Fibroblast of the conjunctiva (primary cell): ENCODE results near the gene HAPSTR1.
A peak's percentile ranks its signal among the peaks of the same experiment; 100 is the strongest.

Experiments
- DNase-seq: peaks from one replicate; pipeline ENCODE4 v3.0.0-alpha.2; 2010; ENCODE audit warnings: low read depth

Gene HAPSTR1

DNA sequence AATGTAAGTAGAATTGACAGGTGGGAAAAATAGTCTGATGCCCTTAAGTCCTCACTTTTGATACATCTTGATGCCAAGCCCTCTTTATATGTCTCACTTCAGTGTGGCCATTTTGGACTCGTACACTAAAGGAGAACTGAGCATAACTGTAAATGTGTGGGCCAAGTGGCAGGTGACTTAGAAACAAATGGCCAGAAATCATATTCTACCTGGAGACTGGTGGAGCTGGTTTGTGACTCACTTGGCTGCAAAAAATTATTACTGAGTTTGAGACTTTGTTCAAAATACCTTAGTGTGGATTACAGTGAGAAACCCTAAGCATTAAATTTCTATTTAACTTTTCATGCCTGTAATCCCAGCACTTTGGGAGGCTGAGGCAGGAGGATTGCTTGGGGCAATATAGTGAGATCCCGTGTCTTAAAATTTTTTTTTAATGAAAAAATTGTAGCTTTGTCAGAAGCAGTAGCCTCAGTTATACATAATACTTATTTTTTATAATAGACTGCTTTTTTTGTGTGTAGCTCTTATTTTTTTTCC, 5.0 kb downstream of the HAPSTR1 start:
- no peak for DNase-seq

DNA sequence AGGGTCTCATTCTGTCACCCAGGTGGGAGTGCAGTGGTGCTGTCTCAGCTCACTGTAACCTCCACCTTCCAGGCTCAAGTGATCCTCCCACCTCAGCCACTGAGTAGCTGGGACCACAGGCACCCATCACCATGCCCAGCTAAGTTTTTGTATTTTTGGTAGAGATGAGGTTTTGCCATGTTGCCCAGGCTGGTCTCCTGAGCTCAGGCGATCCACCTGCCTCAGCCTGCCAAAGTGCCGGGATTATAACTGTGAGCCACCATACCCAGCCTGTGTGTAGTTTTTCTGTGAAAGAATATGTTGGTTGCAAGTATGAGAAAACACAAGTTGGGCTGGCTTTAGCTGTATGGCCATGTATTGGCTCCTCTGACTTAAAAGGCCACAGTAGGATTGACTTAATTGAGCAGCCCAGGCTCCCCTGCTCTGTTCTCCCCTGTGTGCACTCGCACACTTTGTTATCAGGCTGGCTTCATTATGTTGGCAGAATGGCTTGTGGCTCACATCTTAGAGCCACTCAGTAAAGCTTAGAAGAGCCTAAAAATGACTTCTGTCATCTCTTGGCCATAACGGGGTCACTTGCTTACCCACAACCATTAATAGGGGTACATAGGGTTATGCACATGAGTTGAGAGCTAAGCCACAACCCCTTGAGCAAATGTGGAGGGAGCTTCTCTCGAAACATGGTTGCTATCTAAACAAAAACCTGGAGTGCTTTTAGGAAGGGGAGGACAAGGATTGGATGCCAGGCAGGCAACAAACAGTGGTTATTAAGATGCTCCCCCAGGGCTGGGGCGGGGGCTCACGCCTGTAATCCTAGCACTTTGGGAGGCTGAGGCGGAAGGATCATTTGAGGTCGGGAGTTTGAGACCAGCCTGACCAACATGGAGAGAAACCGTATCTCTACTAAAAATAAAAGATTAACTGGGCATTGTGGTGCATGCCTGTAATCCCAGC, 6.1 kb downstream of the HAPSTR1 start:
- no peak for DNase-seq

DNA sequence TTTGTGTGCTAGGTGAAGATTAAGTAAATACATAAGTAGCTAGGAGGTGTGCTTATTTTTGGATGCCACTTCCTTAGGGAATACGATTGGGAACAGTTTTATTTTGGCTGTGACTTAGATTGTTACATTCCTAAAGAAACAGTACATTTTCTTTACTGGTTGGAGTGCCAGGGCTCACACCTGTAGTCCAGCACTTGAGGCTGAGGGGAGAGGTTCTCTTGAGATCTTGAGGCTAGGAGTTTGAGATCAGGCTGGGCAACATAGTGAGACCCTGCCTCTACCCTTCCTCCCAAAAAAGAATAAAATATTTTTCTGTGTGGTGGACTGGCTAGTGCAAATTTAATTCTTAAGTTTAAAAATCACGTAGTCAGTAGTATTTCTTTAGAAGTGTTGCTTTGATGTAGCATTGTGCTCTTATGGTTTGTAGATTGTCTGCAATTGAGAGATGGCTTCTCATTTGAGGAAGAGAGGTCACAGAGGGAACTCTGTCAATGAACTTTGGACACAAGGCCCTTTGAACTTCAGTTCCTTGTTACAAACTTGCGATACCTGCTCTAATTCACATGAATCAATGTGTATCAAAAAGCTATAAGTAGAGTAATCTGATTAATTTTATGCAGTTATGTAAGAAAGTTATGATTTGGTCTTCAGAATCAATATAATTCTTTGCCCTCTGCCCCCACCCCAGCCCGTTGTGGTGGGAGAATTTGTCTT, 7.1 kb downstream of the HAPSTR1 start:
- DNase-seq: no peak

- DNase-seq: no peak
These were observed 7.7 kb downstream of the HAPSTR1 start for GRCh38 chr16:9099131-9099625.

GRCh38 chr16:9102379-9102778, 10.9 kb downstream of the HAPSTR1 start:
- DNase-seq: peak; percentile 57

GRCh38 chr16:9102943-9103342, 11.5 kb downstream of the HAPSTR1 start:
- DNase-seq: no peak

DNA sequence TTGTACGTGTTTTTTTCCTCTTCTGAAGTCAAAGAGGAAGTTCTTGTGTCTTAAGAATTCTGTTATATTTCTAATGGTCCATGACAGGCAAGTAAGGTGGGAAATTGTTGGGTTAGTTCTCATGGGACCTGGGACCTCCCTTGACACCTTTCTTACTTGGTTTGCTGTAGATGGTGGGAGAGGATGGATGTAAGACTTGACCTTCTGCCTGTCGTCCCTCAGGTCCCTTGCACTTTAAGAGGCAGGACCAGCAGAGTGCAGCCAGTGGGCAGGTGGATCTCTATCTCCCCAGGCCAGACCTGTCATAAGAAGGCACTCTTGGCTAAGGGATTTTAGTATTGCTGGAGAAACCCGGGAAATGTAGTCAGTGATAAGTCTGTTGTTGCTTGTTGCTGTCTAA, 12.1 kb downstream of the HAPSTR1 start:
- no peak for DNase-seq

DNA sequence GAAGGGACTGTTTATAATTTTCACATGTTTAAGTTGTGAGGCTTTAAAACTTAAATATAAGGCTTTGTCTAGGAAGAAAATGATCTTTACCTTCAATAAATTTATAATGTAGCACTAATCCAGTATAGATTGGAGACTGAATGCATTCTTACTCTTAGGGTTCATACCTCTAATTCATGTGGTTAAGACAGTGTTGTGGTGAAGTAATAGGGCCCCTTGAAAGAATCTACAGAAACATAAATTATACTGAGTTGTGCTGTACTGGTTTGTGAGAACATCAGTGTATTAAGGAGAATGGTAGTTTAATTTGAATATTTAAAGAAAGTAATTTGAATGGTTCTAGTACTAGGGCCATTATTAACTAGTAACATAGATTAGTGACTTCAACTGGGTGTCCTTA, 13.7 kb downstream of the HAPSTR1 start:
- DNase-seq: no peak

- no peak for DNase-seq
These were observed 15.9 kb downstream of the HAPSTR1 start for GRCh38 chr16:9107025-9107970.

DNA sequence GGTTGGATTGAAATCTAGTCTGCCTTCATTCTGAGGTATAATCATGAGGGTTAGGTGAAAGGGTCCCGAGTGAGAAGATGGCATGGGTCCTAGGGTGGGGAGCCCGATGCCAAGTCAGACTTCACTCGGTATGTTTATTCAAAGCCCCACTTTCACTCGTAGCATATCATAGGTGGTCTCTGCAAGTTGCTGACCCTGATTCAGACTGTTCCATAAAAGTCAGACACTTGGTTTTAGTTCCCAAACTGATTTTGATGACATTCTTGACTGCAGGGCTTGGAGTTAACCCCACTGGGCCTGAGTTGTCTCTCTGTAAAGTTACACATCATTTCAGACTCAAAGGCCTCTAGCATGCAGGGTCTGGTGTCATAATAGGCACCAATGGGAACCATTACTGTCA, 17.8 kb downstream of the HAPSTR1 start:
- DNase-seq: no peak

DNA sequence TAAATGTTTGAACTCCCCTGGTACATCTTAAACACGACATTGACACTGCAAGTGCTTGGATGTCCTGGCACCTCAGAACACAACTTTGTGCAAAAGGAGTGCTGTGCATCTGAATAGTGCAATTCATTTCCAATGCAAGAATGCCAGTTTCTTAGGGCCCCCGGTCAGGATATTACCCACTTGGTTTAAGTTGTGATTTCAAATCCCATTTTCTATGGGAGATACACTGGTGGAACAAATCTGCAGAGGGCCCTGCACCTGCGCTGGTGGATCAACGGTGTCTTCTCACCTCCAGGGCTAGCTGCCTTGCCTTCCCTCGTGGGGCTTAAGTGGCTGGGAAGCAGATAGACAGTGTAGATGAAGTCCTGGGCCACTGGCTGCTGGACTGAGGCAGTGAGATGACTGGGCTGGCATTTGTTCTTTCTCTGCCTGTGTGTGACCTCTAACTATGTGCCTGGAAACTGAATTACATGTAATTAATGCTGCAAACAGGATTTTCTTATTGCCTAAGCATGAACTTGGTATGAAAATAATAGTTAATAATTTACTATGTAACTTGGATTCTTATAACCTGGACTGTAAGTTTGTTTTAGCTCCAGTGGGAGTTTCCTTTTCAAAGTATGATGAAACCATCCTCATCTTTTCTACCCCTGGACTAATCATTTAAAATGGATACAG, 20.9 kb downstream of the HAPSTR1 start:
- DNase-seq: no peak

DNA sequence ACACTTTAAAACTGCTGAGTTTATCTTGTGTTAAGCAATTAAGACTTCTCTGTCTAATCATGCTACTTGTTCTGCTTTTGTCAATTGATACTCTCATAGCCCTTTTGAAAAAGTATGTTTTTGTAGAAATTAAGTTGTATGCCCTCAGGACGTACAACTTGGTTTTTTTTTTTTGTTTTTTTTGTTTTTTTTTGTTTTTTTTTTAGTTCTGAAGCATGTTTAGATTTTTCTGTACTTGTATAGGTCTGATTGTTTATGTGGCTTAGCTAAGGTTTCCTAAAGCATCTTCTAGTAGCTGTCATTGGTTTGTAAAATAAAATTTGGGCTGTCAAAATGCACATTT, 21.4 kb downstream of the HAPSTR1 start:
- DNase-seq: no peak

GRCh38 chr16:9113707-9114106, 22.3 kb downstream of the HAPSTR1 start:
- no peak for DNase-seq

GRCh38 chr16:9114112-9114511, 22.7 kb downstream of the HAPSTR1 start:
- DNase-seq: no peak

DNA sequence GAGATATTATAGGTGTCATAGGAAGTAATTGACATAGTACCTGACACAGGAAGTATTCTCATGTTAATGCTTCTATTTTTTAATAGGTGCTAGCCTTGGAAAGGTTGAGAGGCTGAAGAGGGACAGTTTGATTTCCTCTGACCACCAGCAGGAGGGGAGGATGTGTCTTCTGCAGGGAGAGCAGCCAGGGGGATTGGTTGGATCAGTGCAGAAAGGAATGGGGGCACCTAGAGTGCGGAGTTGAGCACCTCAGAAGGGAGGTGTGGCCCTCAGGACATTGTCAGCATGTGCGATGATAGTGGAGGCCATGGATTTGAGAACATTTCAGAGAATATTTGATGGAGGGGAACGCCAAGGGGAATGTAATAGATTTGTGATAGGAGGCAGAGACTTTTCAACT, 23.4 kb downstream of the HAPSTR1 start:
- DNase-seq: no peak

DNA sequence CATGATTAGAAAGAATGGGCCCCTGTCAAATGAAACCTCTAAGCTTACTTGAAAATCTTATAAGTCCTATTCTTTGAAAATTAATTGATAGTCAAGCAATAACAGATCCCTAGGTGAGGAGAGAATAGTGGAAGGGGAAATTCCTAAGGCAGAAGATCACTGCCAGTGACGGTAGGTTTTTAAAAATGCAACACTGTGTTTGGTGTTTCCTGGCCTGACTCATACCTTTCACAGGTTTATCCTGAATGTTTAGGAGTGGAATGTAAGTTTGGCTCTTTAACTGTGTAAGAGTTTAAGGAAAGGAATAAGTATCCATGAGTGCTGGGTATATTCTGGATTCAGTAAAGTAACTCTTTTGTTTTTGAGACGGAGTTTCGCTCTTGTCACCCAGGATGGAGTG, 23.8 kb downstream of the HAPSTR1 start:
- no peak for DNase-seq

- DNase-seq: no peak
These were observed 24.7 kb downstream of the HAPSTR1 start for GRCh38 chr16:9116141-9116540.

- no peak for DNase-seq
These were observed 26.7 kb downstream of the HAPSTR1 start for GRCh38 chr16:9118170-9118569.

DNA sequence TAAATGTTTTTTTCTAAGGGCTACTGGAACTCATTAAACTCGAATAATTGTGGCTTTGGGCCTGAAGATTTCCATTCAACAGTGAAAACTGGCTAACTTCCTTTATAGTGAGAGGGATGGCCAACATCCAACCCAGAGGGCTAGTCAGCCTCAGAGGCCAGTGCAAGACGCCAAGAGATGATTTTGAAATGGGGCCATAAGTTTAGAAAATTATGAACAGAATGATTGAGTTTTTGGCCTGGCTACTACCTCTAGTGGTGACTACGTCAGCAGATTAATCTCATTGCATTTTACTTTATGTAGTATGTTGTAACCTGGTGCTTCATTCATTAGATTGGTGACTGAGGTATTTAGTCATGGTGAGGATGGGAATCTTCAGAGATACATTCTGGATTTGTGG, 28.4 kb downstream of the HAPSTR1 start:
- peak; percentile 83 for DNase-seq

DNA sequence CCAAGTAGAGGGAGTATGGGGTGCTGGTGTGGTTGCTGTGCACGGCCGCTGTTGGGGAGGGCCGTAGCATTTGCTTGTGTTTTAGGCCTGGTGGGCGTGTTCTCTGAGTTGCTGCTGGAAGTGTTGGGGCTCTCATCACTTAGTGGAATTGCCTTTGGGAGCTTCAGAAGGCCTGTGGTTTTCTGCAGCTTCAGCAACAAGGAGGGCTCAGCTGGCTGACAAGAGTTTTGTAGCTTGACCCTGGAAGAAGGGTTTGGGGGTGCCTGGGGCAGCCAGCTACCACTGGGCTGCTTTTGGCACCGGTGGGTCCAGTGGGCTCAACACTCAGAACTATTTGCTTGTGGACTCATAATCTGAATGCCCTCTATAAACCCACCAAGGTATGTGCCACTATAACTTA, 30.9 kb downstream of the HAPSTR1 start:
- DNase-seq: no peak

- no peak for DNase-seq
These were observed 31.5 kb downstream of the HAPSTR1 start for GRCh38 chr16:9122969-9123368.
